ENCODE results near the gene TMEM52.

GRCh38 chr1:1955621-1956094, 36.6 kb upstream of the TMEM52 start:
- TF ChIP-seq POLR2A (IDR thresholded peaks at IDR 0.05; ENCODE audit: low read depth, low read length) (no peak), POLR2AphosphoS5 (IDR thresholded peaks at IDR 0.05; ENCODE audit: low read depth, low read length) (no peak)

Measured in GM12892 (cell line).